Astrocyte (in vitro differentiated cells and primary cell): ENCODE data around the gene HS3ST6. TPM values are rescaled to one million over a fixed set of nuclear protein-coding genes. Genes with fewer than 3 reads are reported as not detected.

Experiments
- DNase-seq: peaks from one replicate; pipeline ENCODE4 v3.0.0-alpha.2; 2010; ENCODE audit warnings: low read depth
- FAIRE-seq: peaks from 2 replicates; lab custom pipeline; 2011; peaks lifted over from hg19 to GRCh38; lab: Jason Lieb, UNC
- H2AFZ ChIP-seq: 2 replicates; pipeline ENCODE4 v1.6.0; 2012; ENCODE audit warnings: low read depth, low read length, inconsistent platforms
- H3K27ac ChIP-seq: 2 replicates; pipeline ENCODE4 v1.5.1; 2011; ENCODE audit warnings: low read depth, low read length, inconsistent platforms
- H3K27me3 ChIP-seq: 2 replicates; pipeline ENCODE4 v1.6.0; 2011; ENCODE audit warnings: low read length, inconsistent platforms; ENCODE audit not compliant: insufficient read depth
- H3K36me3 ChIP-seq: 2 replicates; pipeline ENCODE4 v1.5.1; 2011; ENCODE audit warnings: low read length, inconsistent platforms; ENCODE audit not compliant: insufficient read depth
- H3K4me1 ChIP-seq: 2 replicates; pipeline ENCODE4 v1.5.1; 2011; ENCODE audit warnings: low read length, inconsistent platforms; ENCODE audit not compliant: insufficient read depth
- H3K4me2 ChIP-seq: 2 replicates; pipeline ENCODE4 v1.6.0; 2012; ENCODE audit warnings: low read length, inconsistent platforms
- H3K4me3 ChIP-seq: 2 replicates; pipeline ENCODE4 v1.5.1; 2011; ENCODE audit warnings: low read depth, mild to moderate bottlenecking, low read length, inconsistent platforms; ENCODE audit not compliant: insufficient read depth
- H3K79me2 ChIP-seq: 2 replicates; pipeline ENCODE4 v1.6.0; 2012; ENCODE audit warnings: mild to moderate bottlenecking, low read length, inconsistent platforms; ENCODE audit not compliant: insufficient read depth
- H3K9ac ChIP-seq: 2 replicates; pipeline ENCODE4 v1.6.0; 2012; ENCODE audit warnings: mild to moderate bottlenecking, low read length, inconsistent platforms
- H3K9me3 ChIP-seq: 2 replicates; pipeline ENCODE4 v1.5.1; 2012; ENCODE audit warnings: low read depth, mild to moderate bottlenecking, low read length, inconsistent platforms; ENCODE audit not compliant: insufficient read depth
- H4K20me1 ChIP-seq: 2 replicates; pipeline ENCODE4 v1.6.0; 2012; ENCODE audit warnings: low read length, inconsistent platforms; ENCODE audit not compliant: insufficient read depth
- H3K27ac Mint-ChIP-seq: one replicate; pipeline ENCODE4 v1.8.0; 2021; ENCODE audit warnings: mild to moderate bottlenecking, mixed read lengths; ENCODE audit not compliant: unreplicated experiment
- H3K27me3 Mint-ChIP-seq: one replicate; pipeline ENCODE4 v1.8.0; 2021; ENCODE audit warnings: low read depth, mixed read lengths; ENCODE audit not compliant: unreplicated experiment
- H3K36me3 Mint-ChIP-seq: one replicate; pipeline ENCODE4 v1.8.0; 2021; ENCODE audit warnings: low read depth, mixed read lengths; ENCODE audit not compliant: unreplicated experiment
- H3K4me1 Mint-ChIP-seq: one replicate; pipeline ENCODE4 v1.8.0; 2021; ENCODE audit warnings: low read depth, mixed read lengths; ENCODE audit not compliant: unreplicated experiment
- H3K4me3 Mint-ChIP-seq: one replicate; pipeline ENCODE4 v1.8.0; 2021; ENCODE audit warnings: mild to moderate bottlenecking, moderate library complexity, mixed read lengths; ENCODE audit not compliant: unreplicated experiment
- H3K9me3 Mint-ChIP-seq: one replicate; pipeline ENCODE4 v1.8.0; 2021; ENCODE audit warnings: mild to moderate bottlenecking, mixed read lengths; ENCODE audit not compliant: unreplicated experiment
- EZH2 ChIP-seq: IDR thresholded peaks from 2 replicates; pipeline ENCODE4 v1.6.1; 2012; ENCODE audit warnings: mild to moderate bottlenecking, low read length, inconsistent platforms; ENCODE audit not compliant: insufficient read depth
- total RNA-seq: library from RNA; stranded (reverse); gene quantifications from 2 replicates; pipeline ENCODE4 v1.2.1, GENCODE V29; 2021
- TF ChIP-seq, protein P1 (sequence below): IDR thresholded peaks from 2 replicates; pipeline ENCODE4 v1.5.1; 2011; ENCODE audit warnings: low read depth, mild to moderate bottlenecking, inconsistent platforms, low read length, moderate library complexity; ENCODE audit not compliant: insufficient read depth

The HS3ST6 gene
- total RNA-seq, 1 donor from 2014 or later = not detected

GRCh38 chr16:1895068-1895467, 23.1 kb downstream of the HS3ST6 start:
- no peaks in the 10 kb centered on the region for H3K9me3 Mint-ChIP-seq
- H3K4me2 ChIP-seq = no peak overlapping the region
- H4K20me1 ChIP-seq = no peaks in the 10 kb centered on the region
- no peak for DNase-seq
- no peak overlapping the region for H3K4me3 Mint-ChIP-seq
- no peak overlapping the region for H3K27ac Mint-ChIP-seq
- no peak overlapping the region for H3K4me3 ChIP-seq
- no peaks in the 10 kb centered on the region for H3K79me2 ChIP-seq
- no peaks in the 10 kb centered on the region for H3K36me3 ChIP-seq
- H3K27me3 Mint-ChIP-seq = peaks cover 58% of the 10 kb centered on the region
- no peak overlapping the region for H3K9ac ChIP-seq
- no peaks in the 10 kb centered on the region for H3K36me3 Mint-ChIP-seq
- no peaks in the 10 kb centered on the region for H3K9me3 ChIP-seq
- no peak overlapping the region for H3K27ac ChIP-seq
- no peak for FAIRE-seq
- peaks cover 8% of the 10 kb centered on the region for H3K27me3 ChIP-seq
- no peaks in the 10 kb centered on the region for H3K4me1 ChIP-seq
- TF ChIP-seq, protein P1, sequence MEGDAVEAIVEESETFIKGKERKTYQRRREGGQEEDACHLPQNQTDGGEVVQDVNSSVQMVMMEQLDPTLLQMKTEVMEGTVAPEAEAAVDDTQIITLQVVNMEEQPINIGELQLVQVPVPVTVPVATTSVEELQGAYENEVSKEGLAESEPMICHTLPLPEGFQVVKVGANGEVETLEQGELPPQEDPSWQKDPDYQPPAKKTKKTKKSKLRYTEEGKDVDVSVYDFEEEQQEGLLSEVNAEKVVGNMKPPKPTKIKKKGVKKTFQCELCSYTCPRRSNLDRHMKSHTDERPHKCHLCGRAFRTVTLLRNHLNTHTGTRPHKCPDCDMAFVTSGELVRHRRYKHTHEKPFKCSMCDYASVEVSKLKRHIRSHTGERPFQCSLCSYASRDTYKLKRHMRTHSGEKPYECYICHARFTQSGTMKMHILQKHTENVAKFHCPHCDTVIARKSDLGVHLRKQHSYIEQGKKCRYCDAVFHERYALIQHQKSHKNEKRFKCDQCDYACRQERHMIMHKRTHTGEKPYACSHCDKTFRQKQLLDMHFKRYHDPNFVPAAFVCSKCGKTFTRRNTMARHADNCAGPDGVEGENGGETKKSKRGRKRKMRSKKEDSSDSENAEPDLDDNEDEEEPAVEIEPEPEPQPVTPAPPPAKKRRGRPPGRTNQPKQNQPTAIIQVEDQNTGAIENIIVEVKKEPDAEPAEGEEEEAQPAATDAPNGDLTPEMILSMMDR = no peak
- no peaks in the 10 kb centered on the region for H3K4me1 Mint-ChIP-seq
- H2AFZ ChIP-seq = no peak overlapping the region

- Histone ChIP-seq H3K4me1 (no peaks in the 10 kb centered on the region), H4K20me1 (no peaks in the 10 kb centered on the region), H3K4me3 (no peak overlapping the region), H3K36me3 (no peaks in the 10 kb centered on the region), H3K27ac (no peak overlapping the region), H3K27me3 (peaks cover 8% of the 10 kb centered on the region), H2AFZ (no peak overlapping the region), H3K9ac (no peak overlapping the region), H3K4me2 (no peak overlapping the region), H3K79me2 (no peaks in the 10 kb centered on the region), H3K9me3 (no peaks in the 10 kb centered on the region)
- TF ChIP-seq, protein P1 = no peak
- no peak for TF ChIP-seq EZH2
- Mint-ChIP-seq H3K27ac (no peak overlapping the region), H3K4me1 (no peaks in the 10 kb centered on the region), H3K27me3 (peaks cover 34% of the 10 kb centered on the region), H3K36me3 (no peaks in the 10 kb centered on the region), H3K4me3 (no peak overlapping the region), H3K9me3 (no peaks in the 10 kb centered on the region)
- DNase-seq = no peak
- no peak for FAIRE-seq
These were observed 27.5 kb downstream of the HS3ST6 start for GRCh38 chr16:1890708-1891050.

- no peaks in the 10 kb centered on the region for H3K9me3 Mint-ChIP-seq
- H3K4me1 Mint-ChIP-seq = no peaks in the 10 kb centered on the region
- TF ChIP-seq EZH2 = no peak
- TF ChIP-seq, protein P1 = no peak
- Histone ChIP-seq H3K4me3 (no peak overlapping the region), H3K9me3 (no peaks in the 10 kb centered on the region), H3K27ac (no peak overlapping the region), H3K4me1 (no peaks in the 10 kb centered on the region), H3K9ac (no peak overlapping the region), H3K79me2 (no peaks in the 10 kb centered on the region), H3K36me3 (no peaks in the 10 kb centered on the region), H3K27me3 (peaks cover 8% of the 10 kb centered on the region), H4K20me1 (no peaks in the 10 kb centered on the region), H3K4me2 (no peak overlapping the region), H2AFZ (no peak overlapping the region)
- no peak overlapping the region for H3K4me3 Mint-ChIP-seq
- DNase-seq (no peak), FAIRE-seq (no peak)
- H3K27ac Mint-ChIP-seq = no peak overlapping the region
- H3K27me3 Mint-ChIP-seq = peaks cover 34% of the 10 kb centered on the region
- no peaks in the 10 kb centered on the region for H3K36me3 Mint-ChIP-seq
These were observed 28.0 kb downstream of the HS3ST6 start for GRCh38 chr16:1890024-1890707.
